Measurements from ENCODE around the gene TMC4.

GRCh38 chr19:54189145-54189734, 16.3 kb upstream of the TMC4 start, which contains the start of gene MBOAT7:
- TF ChIP-seq, protein P1, sequence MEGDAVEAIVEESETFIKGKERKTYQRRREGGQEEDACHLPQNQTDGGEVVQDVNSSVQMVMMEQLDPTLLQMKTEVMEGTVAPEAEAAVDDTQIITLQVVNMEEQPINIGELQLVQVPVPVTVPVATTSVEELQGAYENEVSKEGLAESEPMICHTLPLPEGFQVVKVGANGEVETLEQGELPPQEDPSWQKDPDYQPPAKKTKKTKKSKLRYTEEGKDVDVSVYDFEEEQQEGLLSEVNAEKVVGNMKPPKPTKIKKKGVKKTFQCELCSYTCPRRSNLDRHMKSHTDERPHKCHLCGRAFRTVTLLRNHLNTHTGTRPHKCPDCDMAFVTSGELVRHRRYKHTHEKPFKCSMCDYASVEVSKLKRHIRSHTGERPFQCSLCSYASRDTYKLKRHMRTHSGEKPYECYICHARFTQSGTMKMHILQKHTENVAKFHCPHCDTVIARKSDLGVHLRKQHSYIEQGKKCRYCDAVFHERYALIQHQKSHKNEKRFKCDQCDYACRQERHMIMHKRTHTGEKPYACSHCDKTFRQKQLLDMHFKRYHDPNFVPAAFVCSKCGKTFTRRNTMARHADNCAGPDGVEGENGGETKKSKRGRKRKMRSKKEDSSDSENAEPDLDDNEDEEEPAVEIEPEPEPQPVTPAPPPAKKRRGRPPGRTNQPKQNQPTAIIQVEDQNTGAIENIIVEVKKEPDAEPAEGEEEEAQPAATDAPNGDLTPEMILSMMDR (IDR thresholded peaks at IDR 0.05) = peak in 5 of 7 experiments; percentile 13 to 59 (median 42)
- TF ChIP-seq POLR2A (IDR thresholded peaks at IDR 0.05) = peak; percentile 50 to 63 (median 62)

Measured in body of pancreas (tissue), 4 donors.